UCSD-AML1 (cell line): ENCODE data around the gene TIMM9.
"Not testable (repeated sequence)": the region's sequence is repeated elsewhere in the genome, so short reads cannot be mapped to it uniquely, and the experiment has no call there.

Experiments used
- DNase-seq: peaks from one replicate; lab custom pipeline; 2025; ENCODE audit not compliant: unreplicated experiment; lab: John Stamatoyannopoulos, UW

The TIMM9 gene, protein sequence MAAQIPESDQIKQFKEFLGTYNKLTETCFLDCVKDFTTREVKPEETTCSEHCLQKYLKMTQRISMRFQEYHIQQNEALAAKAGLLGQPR

DNA sequence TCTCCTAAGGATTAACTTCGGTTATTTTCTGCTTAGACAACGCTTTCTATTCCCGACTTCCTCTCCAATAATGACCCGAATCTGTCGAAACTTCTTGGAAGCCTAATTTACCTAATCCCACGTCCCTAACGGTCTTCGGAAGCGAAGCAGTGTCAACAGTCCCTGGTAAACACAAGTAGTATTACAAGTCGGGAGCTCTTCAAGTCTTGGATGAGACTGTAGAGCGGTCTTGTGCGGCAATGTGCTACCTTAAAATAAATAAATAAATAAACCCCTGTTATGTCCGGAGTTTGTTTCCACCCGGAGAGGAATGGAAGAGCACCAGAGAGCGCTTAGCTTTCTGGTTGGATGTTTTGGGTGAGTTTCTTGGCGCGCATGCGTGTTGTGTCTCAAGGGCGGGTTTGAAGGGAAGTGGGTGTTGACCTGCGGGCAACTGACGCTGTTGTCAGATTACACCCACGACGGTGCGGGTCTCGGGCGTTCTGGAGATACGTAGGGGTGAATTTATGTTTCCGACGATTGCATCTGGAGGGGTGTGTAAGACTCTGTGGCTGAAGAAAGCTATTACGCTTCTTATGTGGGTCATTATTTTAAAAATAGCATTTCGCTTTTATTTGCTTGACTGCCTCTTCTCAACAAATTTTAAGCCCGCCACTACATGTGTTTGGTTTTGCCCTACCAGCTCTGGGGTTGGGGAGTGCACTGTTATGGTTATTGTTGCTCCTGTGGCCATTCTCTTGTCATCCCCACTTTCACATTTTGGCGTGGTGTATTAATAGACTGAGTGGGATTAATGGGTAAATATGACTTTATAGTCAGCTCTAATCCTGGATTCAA, at the start of gene TIMM9, which contains the start of gene KIAA0586:
TSS of gene TIMM9 (minus strand) at position 251 of the 837 bp plus-strand sequence. CDS start 15,586 bp downstream, outside the sequence.
TSS of gene KIAA0586 (plus strand) at position 439 of the 837 bp plus-strand sequence. CDS start 546 bp downstream, outside the sequence.
- DNase-seq, result peak; percentile 95

- DNase-seq, result no peak
These were observed 49.0 kb upstream of the TIMM9 start for GRCh38 chr14:58476320-58476719.

- DNase-seq, result no peak
These were observed 42.0 kb upstream of the TIMM9 start for GRCh38 chr14:58469309-58469708.

GRCh38 chr14:58467575-58467974, 40.2 kb upstream of the TIMM9 start:
- DNase-seq, result no peak

DNA sequence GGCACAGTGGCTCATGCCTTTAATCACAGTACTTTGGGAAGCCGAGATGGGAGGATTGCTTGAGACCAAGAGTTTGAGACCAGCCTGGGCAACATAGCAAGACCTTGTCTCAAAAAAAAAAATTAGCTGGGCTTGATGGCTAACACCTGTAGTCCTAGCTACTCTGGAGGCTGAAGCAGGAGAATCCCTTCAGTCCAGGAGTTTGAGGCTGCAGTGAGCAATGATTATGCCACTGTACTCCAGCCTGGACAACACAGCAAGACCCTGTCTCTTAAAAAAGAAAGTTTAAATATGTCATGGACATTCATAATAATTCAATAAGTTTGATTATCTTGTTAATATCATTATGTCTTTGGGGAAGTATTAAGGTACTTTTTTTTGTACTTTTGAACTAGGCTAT, 39.1 kb upstream of the TIMM9 start:
- no peak for DNase-seq

DNA sequence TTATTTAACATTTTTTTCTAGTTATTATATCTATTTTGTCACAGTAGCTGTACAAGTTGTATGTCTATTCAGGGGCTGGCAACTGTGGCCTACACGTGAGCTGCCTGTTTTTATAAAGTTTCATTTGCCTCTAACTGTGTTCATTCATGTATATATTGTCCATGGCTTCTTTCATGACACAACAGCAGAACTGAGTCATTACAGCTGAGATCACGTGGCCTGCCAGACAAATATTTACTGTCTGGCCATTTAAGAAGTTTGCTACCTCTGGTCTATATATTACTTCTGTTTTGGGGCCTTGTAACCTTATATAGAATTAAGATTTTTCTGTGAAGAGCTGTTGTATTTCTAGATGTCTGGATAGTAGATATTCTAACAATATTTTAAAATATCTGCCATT, 38.1 kb upstream of the TIMM9 start:
- no peak for DNase-seq

DNA sequence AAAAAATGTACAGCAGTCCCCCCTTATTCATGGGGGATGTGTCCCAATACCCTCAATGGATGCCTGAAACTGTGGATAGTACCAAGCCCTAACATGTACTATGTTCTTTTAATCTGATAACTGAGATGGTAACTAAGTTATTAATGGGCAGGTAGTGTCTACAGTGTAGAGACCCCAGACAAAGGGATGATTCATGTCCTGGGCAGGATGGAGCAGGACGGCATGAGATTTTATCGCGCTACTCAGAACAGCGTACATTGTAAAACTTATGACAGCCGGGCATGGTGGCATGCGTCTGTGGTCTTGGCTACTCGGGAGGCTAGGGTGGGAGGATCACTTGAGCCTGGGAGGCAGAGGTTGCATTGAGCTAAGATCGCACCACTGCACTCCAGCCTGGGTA, 37.3 kb upstream of the TIMM9 start:
- DNase-seq, result no peak

- DNase-seq, result no peak
These were observed 35.8 kb upstream of the TIMM9 start for GRCh38 chr14:58463147-58463546.

DNA sequence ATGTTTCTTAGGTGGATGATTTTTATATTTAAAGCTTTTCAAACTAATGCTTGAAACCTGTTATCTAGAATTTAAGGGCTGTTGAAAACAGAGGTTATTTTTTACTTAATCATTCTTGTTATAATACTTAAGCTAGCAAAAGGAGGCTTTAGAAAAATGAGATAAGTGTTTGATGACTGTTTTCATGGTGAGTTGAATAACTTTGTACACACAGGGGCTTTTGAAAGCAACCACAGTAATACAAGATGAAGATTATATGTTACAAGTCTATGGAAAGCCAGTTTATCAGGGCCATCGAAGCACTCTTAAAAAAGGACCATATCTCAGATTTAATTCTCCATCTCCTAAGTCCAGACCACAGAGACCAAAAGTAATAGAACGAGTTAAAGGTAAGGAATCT, 33.4 kb upstream of the TIMM9 start:
- DNase-seq, result no peak

GRCh38 chr14:58455593-58456265, 28.4 kb upstream of the TIMM9 start:
- no peak for DNase-seq

DNA sequence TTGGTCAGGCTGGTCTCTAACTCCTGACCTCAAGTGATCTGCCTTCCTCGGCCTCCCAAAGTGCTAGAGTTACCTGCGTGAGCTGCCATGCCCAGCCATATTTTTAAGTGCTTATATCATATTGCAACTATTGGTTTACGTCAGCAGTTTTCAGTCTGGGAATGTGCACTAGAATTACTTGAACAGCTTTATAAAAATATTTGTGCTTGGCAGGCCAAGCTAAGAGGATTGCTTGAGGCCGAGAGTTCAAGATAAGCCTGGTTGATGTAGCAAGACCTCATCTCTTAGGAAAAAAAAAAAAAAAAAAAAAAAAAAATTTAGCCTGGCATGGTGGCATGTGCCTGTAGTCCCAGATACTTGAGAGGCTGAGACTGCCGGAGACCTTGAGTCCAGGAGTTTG, 17.3 kb upstream of the TIMM9 start:
- no peak for DNase-seq

DNA sequence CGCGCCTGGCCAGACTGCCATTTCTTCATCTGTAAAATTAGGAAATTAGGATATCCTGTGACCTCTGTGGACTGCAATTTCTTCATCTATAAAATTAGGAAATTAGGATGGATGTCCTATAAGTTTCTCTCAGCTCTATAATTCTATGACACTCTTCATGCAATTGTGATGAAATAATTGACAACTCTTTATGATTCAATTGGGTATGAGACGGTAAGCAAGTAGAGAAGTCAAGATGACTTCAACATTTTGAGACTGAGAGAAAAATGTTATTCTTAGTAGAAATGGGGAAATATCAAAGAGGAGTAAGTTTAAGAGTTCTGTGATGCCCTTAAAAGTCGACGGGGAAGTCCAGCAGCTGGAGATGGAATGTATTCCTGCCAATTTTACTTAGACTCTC, 12.1 kb upstream of the TIMM9 start:
- DNase-seq, result no peak

- DNase-seq, result no peak
These were observed 2.8 kb upstream of the TIMM9 start for GRCh38 chr14:58430156-58430555.

DNA sequence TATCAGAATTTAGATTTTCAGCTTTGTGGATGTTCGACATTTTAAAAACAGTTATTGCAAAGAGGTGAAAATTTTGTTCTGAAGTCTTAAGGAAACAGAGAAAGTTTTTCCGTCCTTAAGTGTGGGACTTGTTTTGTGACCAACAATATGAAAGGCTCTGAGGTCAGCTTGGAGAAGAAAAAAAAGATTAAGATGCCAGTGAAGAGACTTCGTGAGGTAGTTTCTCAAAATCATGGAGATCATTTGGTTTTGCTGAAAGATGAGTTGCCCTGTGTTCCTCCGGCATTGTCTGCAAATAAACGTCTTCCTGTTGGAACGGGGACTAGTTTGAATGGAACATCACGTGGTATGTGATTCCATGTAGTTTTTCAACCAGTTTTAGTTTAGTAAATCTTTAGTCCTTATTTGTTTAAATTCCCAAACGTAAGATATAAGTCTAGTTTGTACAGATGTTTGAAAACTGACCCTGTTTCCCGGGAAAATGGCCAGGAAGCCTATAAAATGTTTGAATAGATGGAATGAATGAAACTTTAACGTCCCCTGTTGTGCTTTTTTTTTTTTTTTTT, 870 bp upstream of the TIMM9 start:
- no peak for DNase-seq

DNA sequence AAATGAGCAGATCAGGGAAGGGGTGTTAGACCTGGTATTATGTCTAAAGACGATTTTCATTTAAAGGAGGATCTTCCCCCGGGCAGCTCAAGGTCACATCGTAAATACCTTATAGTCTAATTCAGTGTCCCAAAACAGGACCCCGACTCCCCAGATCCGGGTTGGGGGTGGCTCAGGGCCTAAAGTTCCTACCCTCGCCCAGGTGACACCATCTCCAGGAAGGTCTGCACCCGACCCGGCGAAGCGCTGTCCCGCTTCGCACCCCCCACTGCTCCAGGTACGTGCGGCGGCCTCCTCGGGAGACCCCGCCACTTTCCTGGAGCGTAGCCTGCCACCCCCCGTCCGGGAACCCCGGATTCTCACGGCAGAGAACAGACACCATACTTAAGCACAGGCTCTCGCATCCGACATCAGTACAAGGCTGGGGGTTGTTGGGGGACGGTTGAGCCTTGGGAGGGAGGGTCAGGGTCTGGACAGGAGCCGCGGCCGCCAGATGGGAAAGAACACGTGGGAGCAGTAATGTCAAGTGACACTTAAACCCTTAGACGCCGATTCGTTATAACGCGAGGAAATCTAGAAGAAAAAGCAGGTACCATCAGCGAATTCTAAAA, 556 bp downstream of the TIMM9 start:
- peak; percentile 62 for DNase-seq

GRCh38 chr14:58416934-58417333, 10.4 kb downstream of the TIMM9 start:
- not testable (repeated sequence) for DNase-seq

- no peak for DNase-seq
These were observed 11.4 kb downstream of the TIMM9 start for GRCh38 chr14:58415636-58416547.

DNA sequence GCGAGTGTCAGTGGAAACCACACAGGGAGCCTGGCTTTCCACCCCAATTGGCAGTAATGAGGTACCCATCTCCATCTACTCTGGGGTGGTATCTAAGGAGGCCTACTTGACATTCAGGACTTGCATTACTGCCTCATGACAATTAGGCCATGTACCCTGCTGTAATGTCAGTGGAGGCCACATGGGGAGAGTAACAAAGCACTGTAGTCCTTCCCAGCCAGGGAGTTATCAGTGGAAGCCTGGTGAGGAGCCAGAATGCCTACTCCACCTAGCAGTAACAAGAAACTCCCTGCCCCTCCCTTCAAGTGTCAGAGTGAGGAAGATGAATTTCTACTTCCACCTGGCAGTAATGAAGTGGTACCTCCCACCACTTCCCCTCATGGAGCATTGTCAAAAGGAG, 12.5 kb downstream of the TIMM9 start:
- no peak for DNase-seq

- no peak for DNase-seq
These were observed 18.6 kb downstream of the TIMM9 start for GRCh38 chr14:58408681-58409215.

DNA sequence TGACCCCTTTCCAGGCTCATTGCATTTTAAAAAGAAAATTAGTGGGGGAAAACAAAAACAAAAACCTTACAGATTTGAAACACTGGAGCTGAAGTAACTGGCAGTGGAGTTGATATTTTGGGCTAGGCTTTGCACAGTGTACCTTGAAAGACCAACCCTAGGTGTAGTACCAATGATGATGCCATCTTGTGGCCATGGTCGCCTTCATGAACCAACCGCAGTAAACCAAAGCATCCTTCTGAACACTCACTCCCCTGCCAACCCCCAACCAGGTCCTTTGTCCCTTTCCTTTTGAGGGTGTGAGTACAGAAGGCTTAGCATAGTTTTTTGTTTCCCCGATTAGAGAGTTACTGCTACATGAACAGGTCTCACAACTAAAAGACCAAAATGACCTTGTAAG, 25.7 kb downstream of the TIMM9 start:
- no peak for DNase-seq
